GM23338 (cell line): ENCODE measurements around the gene PLCH2. TPM values are rescaled to one million over a fixed set of nuclear protein-coding genes. Genes with fewer than 3 reads are reported as not detected.

Experiments
- ATAC-seq: fragments of 200-7000 bp; cut with Tn5 transposase; 3 replicates; pipeline ENCODE4 v1.9.1; 2020
- DNase-seq: peaks from one replicate; pipeline ENCODE4 v3.0.0-alpha.2; 2015; ENCODE audit warnings: low spot score
- H2AFZ ChIP-seq: fragments of 200-600 bp; sonication (generic); 2 replicates; pipeline ENCODE4 v1.8.0; 2016; ENCODE audit warnings: antibody characterized with exemption, mild to moderate bottlenecking, moderate library complexity
- H3F3A ChIP-seq: fragments of 200-600 bp; sonication (generic); replicated peaks from 2 replicates; pipeline ENCODE4 v1.8.0; 2017; ENCODE audit warnings: antibody characterized with exemption, mixed run types, low read depth
- H3K27ac ChIP-seq: fragments of 200-600 bp; sonication (generic); 2 replicates; pipeline ENCODE4 v1.6.1; 2016; ENCODE audit warnings: low read depth
- H3K27me3 ChIP-seq: fragments of 200-600 bp; sonication (generic); 2 replicates; pipeline ENCODE4 v1.8.0; 2016; ENCODE audit warnings: mild to moderate bottlenecking, mixed run types, moderate library complexity; ENCODE audit not compliant: insufficient read depth
- H3K36me3 ChIP-seq: fragments of 200-600 bp; sonication (generic); 2 replicates; pipeline ENCODE4 v1.8.0; 2016; ENCODE audit warnings: mild to moderate bottlenecking; ENCODE audit not compliant: insufficient read depth
- H3K4me1 ChIP-seq: fragments of 200-600 bp; sonication (generic); 2 replicates; pipeline ENCODE4 v1.8.0; 2016; ENCODE audit warnings: mild to moderate bottlenecking, moderate library complexity; ENCODE audit not compliant: insufficient read depth
- H3K4me2 ChIP-seq: fragments of 200-600 bp; sonication (generic); 2 replicates; pipeline ENCODE4 v1.7.1; 2017; ENCODE audit warnings: mixed run types
- H3K4me3 ChIP-seq: fragments of 200-600 bp; sonication (generic); 2 replicates; pipeline ENCODE4 v1.6.1; 2016; ENCODE audit warnings: mixed run types
- H3K79me2 ChIP-seq: fragments of 200-600 bp; sonication (generic); replicated peaks from 2 replicates; pipeline ENCODE4 v1.8.0; 2017; ENCODE audit warnings: mild to moderate bottlenecking; ENCODE audit not compliant: insufficient read depth
- H3K9me2 ChIP-seq: fragments of 200-600 bp; sonication (generic); 2 replicates; pipeline ENCODE4 v1.8.0; 2017; ENCODE audit not compliant: insufficient read depth
- H4K20me1 ChIP-seq: fragments of 200-600 bp; sonication (generic); replicated peaks from 2 replicates; pipeline ENCODE4 v1.8.0; 2017; ENCODE audit warnings: mild to moderate bottlenecking; ENCODE audit not compliant: insufficient read depth
- H3K27ac Mint-ChIP-seq: 2 replicates; pipeline ENCODE4 v1.8.0; 2020; ENCODE audit warnings: inconsistent platforms, mild to moderate bottlenecking, moderate library complexity, mixed read lengths
- H3K27me3 Mint-ChIP-seq: 3 replicates; pipeline ENCODE4 v1.8.0; 2022; ENCODE audit warnings: low read depth, mild to moderate bottlenecking, moderate library complexity, mixed read lengths, inconsistent platforms; ENCODE audit not compliant: insufficient read depth, poor library complexity
- H3K36me3 Mint-ChIP-seq: 3 replicates; pipeline ENCODE4 v1.8.0; 2021; ENCODE audit warnings: low read depth, mild to moderate bottlenecking, inconsistent platforms, moderate library complexity, mixed read lengths
- H3K4me1 Mint-ChIP-seq: 3 replicates; pipeline ENCODE4 v1.8.0; 2020; ENCODE audit warnings: mild to moderate bottlenecking, inconsistent platforms, mixed read lengths
- H3K4me3 Mint-ChIP-seq: 3 replicates; pipeline ENCODE4 v1.8.0; 2021; ENCODE audit warnings: moderate library complexity, mild to moderate bottlenecking, inconsistent platforms, mixed read lengths
- H3K9me3 Mint-ChIP-seq: 3 replicates; pipeline ENCODE4 v1.8.0; 2020; ENCODE audit warnings: moderate library complexity, mild to moderate bottlenecking, inconsistent platforms, mixed read lengths
- CREB1 ChIP-seq: fragments of 250-450 bp; sonication (Bioruptor Pico); IDR thresholded peaks from 2 replicates; pipeline ENCODE4 v1.5.0; 2020; ENCODE audit warnings: low read depth, mild to moderate bottlenecking, moderate library complexity
- CTCF ChIP-seq, 2 experiments: fragments of 200-600 bp in 1 of 2; sonication (generic) in 1 of 2; conservative IDR thresholded peaks; 2 replicates each; pipeline versions ENCODE4 v1.5.1 to v1.6.1; 2016 to 2017; ENCODE audit warnings: antibody characterized with exemption in 2 of 2, low read depth in 2 of 2, mild to moderate bottlenecking in 2 of 2, moderate library complexity in 1 of 2
- ETS1 ChIP-seq: IDR thresholded peaks from 2 replicates; pipeline ENCODE4 v1.6.1; 2016; ENCODE audit warnings: antibody characterized with exemption
- EZH2 ChIP-seq: fragments of 200-600 bp; sonication (generic); IDR thresholded peaks from one replicate; pipeline ENCODE4 v1.8.0; 2017; ENCODE audit warnings: antibody characterized with exemption, mild to moderate bottlenecking, low read depth; ENCODE audit not compliant: unreplicated experiment
- EZH2phosphoT487 ChIP-seq: fragments of 200-600 bp; sonication (generic); IDR thresholded peaks from one replicate; pipeline ENCODE4 v1.8.1; 2018; ENCODE audit warnings: antibody characterized with exemption; ENCODE audit not compliant: unreplicated experiment
- JUNB ChIP-seq: IDR thresholded peaks from one replicate; pipeline ENCODE4 v1.6.1; 2016; ENCODE audit warnings: antibody characterized with exemption; ENCODE audit not compliant: unreplicated experiment
- NANOG ChIP-seq: IDR thresholded peaks from 2 replicates; pipeline ENCODE4 v1.6.1; 2016; ENCODE audit warnings: antibody characterized with exemption, borderline replicate concordance
- POLR2AphosphoS5 ChIP-seq: IDR thresholded peaks from 2 replicates; pipeline ENCODE4 v1.6.1; 2016; ENCODE audit warnings: antibody characterized with exemption, low read depth
- REST ChIP-seq: IDR thresholded peaks from one replicate; pipeline ENCODE4 v1.6.1; 2018; ENCODE audit warnings: antibody characterized with exemption; ENCODE audit not compliant: unreplicated experiment
- STAT1 ChIP-seq: IDR thresholded peaks from one replicate; pipeline ENCODE4 v1.6.1; 2016; ENCODE audit warnings: antibody characterized with exemption; ENCODE audit not compliant: unreplicated experiment
- ZNF114 ChIP-seq: fragments of 250-450 bp; sonication (Bioruptor Pico); IDR thresholded peaks from 2 replicates; pipeline ENCODE4 v1.5.0; 2020; ENCODE audit warnings: mild to moderate bottlenecking, moderate library complexity
- ZNF331 ChIP-seq: fragments of 250-450 bp; sonication (Bioruptor Pico); IDR thresholded peaks from 2 replicates; pipeline ENCODE4 v1.5.0; 2020; ENCODE audit warnings: low read depth, mild to moderate bottlenecking, moderate library complexity
- polyA plus RNA-seq: library from polyadenylated mRNA; unstranded; fragments of >200 nt; fragmentation: Nextera tagmentation; extraction: Ambion mirVana; gene quantifications from 2 replicates; pipeline ENCODE4 v1.2.1, GENCODE V29; 2016
- total RNA-seq: library from RNA; depleted of rRNA; stranded (reverse); fragments of >200 nt; shearing (Covaris generic); gene quantifications from 2 replicates; pipeline ENCODE4 v1.2.3, GENCODE V29; 2014

Gene PLCH2
- total and polyA plus RNA-seq, 2 experiments from 2014 or later = 0.31 TPM; not detected in 1

GRCh38 chr1:2459757-2460156, 16.3 kb upstream of the PLCH2 start:
- H3K27ac Mint-ChIP-seq = no peak overlapping the region
- no peak overlapping the region for H3K4me3 Mint-ChIP-seq
- H3K4me1 Mint-ChIP-seq = no peaks in the 10 kb centered on the region; the same call in 2 of the 3 replicates
- ATAC-seq = peak; percentile 15; the same call in 2 of the 3 replicates
- TF ChIP-seq ZNF114 (no peak), REST (peak; percentile 38), STAT1 (no peak), CREB1 (no peak), EZH2 (no peak), CTCF (conservative IDR thresholded peaks at IDR 0.05; ENCODE audit: low read depth in 2 of 2) (peak in 1 of 2 experiments; percentile 43; a peak in 2 of 4 replicates), EZH2phosphoT487 (no peak), JUNB (no peak)
- Histone ChIP-seq H3K4me2 (no peak overlapping the region), H3K79me2 (no peaks in the 10 kb centered on the region), H3K27me3 (no peaks in the 10 kb centered on the region), H3K27ac (no peak overlapping the region), H3F3A (no peaks in the 10 kb centered on the region), H3K36me3 (no peaks in the 10 kb centered on the region), H4K20me1 (no peaks in the 10 kb centered on the region), H3K9me2 (no peaks in the 10 kb centered on the region), H3K4me3 (no peak overlapping the region), H2AFZ (no peak overlapping the region), H3K4me1 (no peaks in the 10 kb centered on the region)
- H3K27me3 Mint-ChIP-seq = peaks cover 3% of the 10 kb centered on the region
- H3K36me3 Mint-ChIP-seq = no peaks in the 10 kb centered on the region
- no peaks in the 10 kb centered on the region for H3K9me3 Mint-ChIP-seq
- DNase-seq = no peak

- H3K4me3 ChIP-seq = no peak overlapping the region
- H3K36me3 ChIP-seq = no peaks in the 10 kb centered on the region
- DNase-seq (no peak), ATAC-seq (no peak)
- H3K4me3 Mint-ChIP-seq = no peak overlapping the region
- no peaks in the 10 kb centered on the region for H3K79me2 ChIP-seq
- no peaks in the 10 kb centered on the region for H3K27me3 ChIP-seq
- H3K9me3 Mint-ChIP-seq = no peaks in the 10 kb centered on the region
- H2AFZ ChIP-seq = no peak overlapping the region
- no peak overlapping the region for H3K4me2 ChIP-seq
- no peaks in the 10 kb centered on the region; the same call in 2 of the 3 replicates for H3K4me1 Mint-ChIP-seq
- H3K27ac Mint-ChIP-seq = no peak overlapping the region
- peaks cover 3% of the 10 kb centered on the region for H3K27me3 Mint-ChIP-seq
- H4K20me1 ChIP-seq = no peaks in the 10 kb centered on the region
- no peaks in the 10 kb centered on the region for H3K4me1 ChIP-seq
- H3K36me3 Mint-ChIP-seq = no peaks in the 10 kb centered on the region
- no peak overlapping the region for H3K27ac ChIP-seq
- no peaks in the 10 kb centered on the region for H3K9me2 ChIP-seq
- no peaks in the 10 kb centered on the region for H3F3A ChIP-seq
- TF ChIP-seq POLR2AphosphoS5 (no peak), ZNF331 (CRISPR knock-in tag) (no peak), EZH2phosphoT487 (no peak), NANOG (no peak), STAT1 (no peak), ETS1 (no peak), EZH2 (no peak), REST (no peak), CTCF (conservative IDR thresholded peaks at IDR 0.05; ENCODE audit: low read depth in 2 of 2) (no peak), ZNF114 (no peak), CREB1 (no peak)
These were observed 15.9 kb upstream of the PLCH2 start for GRCh38 chr1:2460203-2460602.
